A673 (cell line): Measurements from ENCODE around the gene TEX50.

ENCODE experiments used
- CTCF ChIP-seq: fragments of 300-800, 200-600 bp; sonication (generic); conservative IDR thresholded peaks from 2 replicates; pipeline ENCODE4 v1.5.1; 2017; ENCODE audit warnings: low read depth, mild to moderate bottlenecking, antibody characterized with exemption, low read length, moderate library complexity, mixed read lengths
- EZH2 ChIP-seq: fragments of 200-600 bp; sonication (generic); IDR thresholded peaks from 2 replicates; pipeline ENCODE4 v1.6.1; 2017; ENCODE audit warnings: borderline replicate concordance, low read depth, mild to moderate bottlenecking, mixed read lengths, antibody characterized with exemption, low read length; ENCODE audit not compliant: poor library complexity, severe bottlenecking

GRCh38 chr1:173682184-173682583, 47.0 kb downstream of the TEX50 start:
- no peak for TF ChIP-seq CTCF
- TF ChIP-seq EZH2, result no peak
